AG04450 (cell line): ENCODE results near the gene VTI1B. TPM values are rescaled to one million over a fixed set of nuclear protein-coding genes. Genes with fewer than 3 reads are reported as not detected.
"Not testable (repeated sequence)": the region's sequence is repeated elsewhere in the genome, so short reads cannot be mapped to it uniquely, and the experiment has no call there.

Source experiments
- CTCF ChIA-PET: fragments of 300-600, 350-600 bp; formaldehyde crosslinking; extraction: SDS; loops from one replicate; lab custom pipeline; 2022; ENCODE audit warnings: antibody characterized with exemption, inconsistent platforms; lab: Charles Lee
- POLR2A ChIA-PET: fragments of 350-600 bp; formaldehyde crosslinking; extraction: SDS; loops from one replicate; lab custom pipeline; 2021; ENCODE audit warnings: antibody characterized with exemption, inconsistent platforms; lab: Yijun Ruan, JAX
- DNase-seq: peaks from one replicate; pipeline ENCODE4 v3.0.0-alpha.2; 2011; ENCODE audit warnings: low read depth, low spot score
- H3K27ac ChIP-seq: one replicate; pipeline ENCODE4 v1.5.1; 2012; ENCODE audit warnings: low read depth, low read length, control low read depth
- H3K27me3 ChIP-seq: one replicate; pipeline ENCODE4 v1.6.0; 2012; ENCODE audit warnings: low read length; ENCODE audit not compliant: control insufficient read depth, insufficient read depth
- H3K4me3 ChIP-seq: 2 replicates; pipeline ENCODE4 v1.5.1; 2011; ENCODE audit warnings: mild to moderate bottlenecking, low read depth, low read length, control low read depth
- H3K9me3 ChIP-seq: 2 replicates; pipeline ENCODE4 v1.5.1; 2012; ENCODE audit warnings: low read length; ENCODE audit not compliant: control insufficient read depth, insufficient read depth
- CTCF ChIP-seq: IDR thresholded peaks from 2 replicates; pipeline ENCODE4 v1.5.1; 2011; ENCODE audit warnings: low read depth, low read length, control low read depth, inconsistent platforms
- polyA plus RNA-seq: library from polyadenylated mRNA; depleted of rRNA; stranded (reverse); fragments of >200 nt; gene quantifications from 2 replicates; pipeline ENCODE4 v1.2.3, GENCODE V29; 2011

VTI1B gene
- polyA plus RNA-seq, 1 experiment: 127 TPM

- no peak for DNase-seq
- H3K4me3 ChIP-seq: no peak overlapping the region
- no peaks in the 10 kb centered on the region for H3K9me3 ChIP-seq
- H3K27ac ChIP-seq: no peak overlapping the region
- ChIA-PET POLR2A (no interaction called here), CTCF (interaction anchor here (2.4 kb wide), 2 partner anchors 59 to 96 kb away, joined by 7 to 11 read pairs; no protein-coding TSS in a partner anchor)
- H3K27me3 ChIP-seq: peaks cover 13% of the 10 kb centered on the region
- no peak for TF ChIP-seq CTCF
Observed at GRCh38 chr14:67607646-67608045, 66.8 kb downstream of the VTI1B start.

- CTCF ChIA-PET: interaction anchor here (0.7 kb wide), 1 partner anchor 15 kb away, joined by 3 read pairs; no protein-coding TSS in a partner anchor
- H3K9me3 ChIP-seq: peaks cover 4% of the 10 kb centered on the region; the same call in 1 of the 2 replicates
- no peak for DNase-seq
- TF ChIP-seq CTCF: no peak
- no peak overlapping the region for H3K27ac ChIP-seq
- POLR2A ChIA-PET: no interaction called here
- no peak overlapping the region for H3K4me3 ChIP-seq
- peaks cover 2% of the 10 kb centered on the region for H3K27me3 ChIP-seq
Observed at GRCh38 chr14:67602995-67603545, 71.4 kb downstream of the VTI1B start.

GRCh38 chr14:67602076-67602475 lies 72.4 kb downstream of the VTI1B start:
- ChIA-PET CTCF (interaction anchor here (0.7 to 4.8 kb wide), 2 partner anchors 16 to 102 kb away, joined by 3 to 35 read pairs; no protein-coding TSS in a partner anchor), POLR2A (no interaction called here)
- H3K27ac ChIP-seq: no peak overlapping the region
- H3K9me3 ChIP-seq: peaks cover 4% of the 10 kb centered on the region; the same call in 1 of the 2 replicates
- TF ChIP-seq CTCF: no peak
- DNase-seq: no peak
- no peak overlapping the region for H3K4me3 ChIP-seq
- peaks cover 2% of the 10 kb centered on the region for H3K27me3 ChIP-seq

- POLR2A ChIA-PET: interaction anchor here (0.6 to 1.2 kb wide), 6 partner anchors 12 to 95 kb away, joined by 3 to 4 read pairs (median 3); partner anchors contain the start of genes ARG2 and RDH11
- not testable (repeated sequence) for H3K9me3 ChIP-seq, H3K27me3 ChIP-seq, DNase-seq
- Histone ChIP-seq H3K27ac (peak overlapping the region; percentile 68), H3K4me3 (peak overlapping the region; percentile 83)
- CTCF ChIA-PET: interaction anchor here (0.6 to 4.8 kb wide), 33 partner anchors 8 to 1241 kb away, joined by 3 to 35 read pairs (median 4); partner anchors contain the start of genes ARG2, ATP6V1D, EIF2S1 and RDH11
Observed at GRCh38 chr14:67600562-67600974, 73.9 kb downstream of the VTI1B start.

- POLR2A ChIA-PET: interaction anchor here (0.6 to 1.2 kb wide), 8 partner anchors 13 to 135 kb away, joined by 3 to 4 read pairs (median 3); partner anchors contain the start of genes ARG2 and RDH11
- peak; percentile 46 for DNase-seq
- CTCF ChIA-PET: interaction anchor here (0.6 to 4.8 kb wide), 36 partner anchors 9 to 1240 kb away, joined by 3 to 35 read pairs (median 4); partner anchors contain the start of genes ARG2, ATP6V1D, EIF2S1 and RDH11
- H3K27ac ChIP-seq: peak within 1 kb of the TSS; percentile 68
- H3K27me3 ChIP-seq: no peaks in the 10 kb centered on the region
- peak; percentile 56 for TF ChIP-seq CTCF
- H3K9me3 ChIP-seq: peaks cover 4% of the 10 kb centered on the region; the same call in 1 of the 2 replicates
- peak within 1 kb of the TSS; percentile 83 for H3K4me3 ChIP-seq
Observed at GRCh38 chr14:67599698-67600561, 74.5 kb downstream of the VTI1B start, which contains the start of gene PIGH. TSS of gene PIGH (minus strand) at chr14:67600268. CDS start at chr14:67600203, 65 bp downstream.
